ENCODE data around the gene DPEP1. TPM values are rescaled to one million over a fixed set of nuclear protein-coding genes. Genes with fewer than 3 reads are reported as not detected.
"Not testable (repeated sequence)": the region's sequence is repeated elsewhere in the genome, so short reads cannot be mapped to it uniquely, and the experiment has no call there.

Gene DPEP1
- total and polyA plus RNA-seq, 7 donors: 0.92 to 1.2 TPM; not detected in 5

- Histone ChIP-seq H3K36me3 (no peaks in the 10 kb centered on the region), H3K9me3 (peaks cover 0 to 3% (median 0%) of the 10 kb centered on the region in 4 donors), H3K27ac (no peak overlapping the region), H3K4me3 (no peak overlapping the region), H3K27me3 (peaks cover 0 to 28% (median 27%) of the 10 kb centered on the region in 3 donors), H3K4me1 (no peaks in the 10 kb centered on the region)
- TF ChIP-seq POLR2A (IDR thresholded peaks at IDR 0.05) (no peak), POLR2AphosphoS5 (IDR thresholded peaks at IDR 0.05) (no peak), CTCF (IDR thresholded peaks at IDR 0.05) (no peak)
- intact Hi-C loops (cut with DNase I): no loop called here
- 19 to 77% methylated on average over 19 of the region's 19 CpGs for WGBS, 2 donors
- DNase-seq: no peak
Measured at GRCh38 chr16:89633064-89633631, 19.7 kb downstream of the DPEP1 start.

GRCh38 chr16:89634463-89635385 lies 21.3 kb downstream of the DPEP1 start:
- H3K4me1 ChIP-seq; intact Hi-C loops (cut with DNase I): not testable (repeated sequence)
- WGBS, 2 donors: 70 to 72% methylated on average over 2 of the region's 2 CpGs

GRCh38 chr16:89636663-89637062 lies 23.2 kb downstream of the DPEP1 start:
- Histone ChIP-seq H3K36me3 (no peaks in the 10 kb centered on the region), H3K4me1 (peaks cover 0 to 14% (median 10%) of the 10 kb centered on the region in 4 donors), H3K27ac (no peak overlapping the region), H3K9me3 (no peaks in the 10 kb centered on the region), H3K4me3 (no peak overlapping the region), H3K27me3 (peaks cover 0 to 22% (median 19%) of the 10 kb centered on the region in 3 donors)
- TF ChIP-seq POLR2AphosphoS5 (IDR thresholded peaks at IDR 0.05) (no peak), POLR2A (IDR thresholded peaks at IDR 0.05) (no peak), CTCF (IDR thresholded peaks at IDR 0.05) (no peak), EP300 (IDR thresholded peaks at IDR 0.05) (no peak)
- DNase-seq: no peak
- 81 to 89% methylated on average over 12 of the region's 12 CpGs for WGBS, 2 donors
- intact Hi-C loops (cut with DNase I): no loop called here

More at GRCh38 chr16:89634463-89635385, 21.3 kb downstream of the DPEP1 start:
- H3K27me3 ChIP-seq: peaks cover 0 to 28% (median 27%) of the 10 kb centered on the region in 3 donors
- not testable (repeated sequence) for H3K4me3 ChIP-seq, H3K36me3 ChIP-seq, H3K9me3 ChIP-seq, H3K27ac ChIP-seq, DNase-seq

GRCh38 chr16:89637379-89637778 lies 23.9 kb downstream of the DPEP1 start:
- Histone ChIP-seq H3K27ac (no peak overlapping the region), H3K36me3 (no peaks in the 10 kb centered on the region), H3K27me3 (peaks cover 0 to 15% (median 13%) of the 10 kb centered on the region in 3 donors), H3K9me3 (no peaks in the 10 kb centered on the region), H3K4me3 (no peak overlapping the region), H3K4me1 (peaks cover 0 to 14% (median 11%) of the 10 kb centered on the region in 4 donors)
- no peak for DNase-seq
- intact Hi-C loops (cut with DNase I): no loop called here
- TF ChIP-seq POLR2AphosphoS5 (IDR thresholded peaks at IDR 0.05): no peak
- TF ChIP-seq EP300 (IDR thresholded peaks at IDR 0.05): no peak
- no peak for TF ChIP-seq POLR2A (IDR thresholded peaks at IDR 0.05)
- no peak for TF ChIP-seq CTCF (IDR thresholded peaks at IDR 0.05)
- 69 to 84% methylated on average over 10 of the region's 10 CpGs for WGBS, 2 donors

- no peak for TF ChIP-seq CTCF (IDR thresholded peaks at IDR 0.05)
- Histone ChIP-seq H3K9me3 (no peaks in the 10 kb centered on the region), H3K4me3 (no peak overlapping the region), H3K27ac (no peak overlapping the region), H3K27me3 (peaks cover 0 to 4% (median 4%) of the 10 kb centered on the region in 3 donors), H3K4me1 (peaks cover 0 to 14% (median 11%) of the 10 kb centered on the region in 4 donors), H3K36me3 (no peaks in the 10 kb centered on the region)
- 57 to 77% methylated on average over 10 of the region's 10 CpGs for WGBS, 2 donors
- no peak for DNase-seq
- intact Hi-C loops (cut with DNase I): no loop called here
Measured at GRCh38 chr16:89638455-89638854, 25.0 kb downstream of the DPEP1 start.

Data from sigmoid colon (tissue), 7 donors.